ENCODE results near the gene DAPK3. TPM values are rescaled to one million over a fixed set of nuclear protein-coding genes. Genes with fewer than 3 reads are reported as not detected.

DAPK3 gene
- total RNA-seq, 1 experiment from 2014 or later: 121 TPM

DNA sequence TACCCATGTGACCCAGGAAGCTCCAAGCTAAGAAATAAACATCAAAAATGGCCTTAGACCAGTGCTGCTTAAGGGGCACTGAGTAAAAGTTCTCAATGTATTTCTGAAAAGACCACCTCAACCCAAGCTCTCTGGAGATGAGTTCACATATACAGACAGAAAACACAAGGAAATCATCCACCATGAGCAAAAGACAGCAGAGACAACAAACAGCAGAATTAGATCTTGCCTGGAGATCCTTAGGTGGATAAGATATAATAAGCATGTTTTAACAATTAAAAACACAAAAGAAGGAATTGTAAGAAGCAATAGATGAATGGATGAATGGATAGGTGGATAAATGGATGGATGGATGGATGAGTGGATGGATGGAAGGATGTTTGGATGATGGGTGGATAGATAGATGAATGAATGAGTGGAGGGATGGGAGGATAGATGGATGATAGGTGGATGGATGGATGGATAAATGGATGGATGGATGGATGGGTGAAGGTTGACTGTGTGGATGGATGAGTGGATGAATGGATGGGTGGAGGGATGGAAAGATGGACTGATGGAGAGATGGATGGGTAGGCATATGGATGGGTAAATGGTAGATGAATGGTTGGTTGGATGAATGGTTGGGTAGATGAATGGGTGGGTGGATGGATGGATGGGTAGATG, 47.7 kb downstream of the DAPK3 start:
- no peak overlapping the region for H3K27ac ChIP-seq (ENCODE audit: insufficient read length, low read depth, low read length)
- H2BK5ac ChIP-seq (ENCODE audit: insufficient read length, low read length): no peak overlapping the region
- no peaks in the 10 kb centered on the region for H3K79me1 ChIP-seq (ENCODE audit: insufficient read depth, low read depth, low read length, poor library complexity, severe bottlenecking)
- H3K23ac ChIP-seq (ENCODE audit: insufficient read length, low read depth, low read length): no peak overlapping the region
- no peak overlapping the region for H2AFZ ChIP-seq (ENCODE audit: low read length)
- H2BK20ac ChIP-seq (ENCODE audit: low read depth, low read length, poor library complexity, severe bottlenecking): no peak overlapping the region
- no peak for DNase-seq
- no peaks in the 10 kb centered on the region for H3K79me2 ChIP-seq (ENCODE audit: insufficient read depth, low read length)
- no peaks in the 10 kb centered on the region for H4K20me1 ChIP-seq (ENCODE audit: control insufficient read depth, insufficient read depth, insufficient read length)
- H3K27me3 Mint-ChIP-seq (ENCODE audit: low read depth): no peaks in the 10 kb centered on the region; the same call in 1 of the 2 replicates
- H4K8ac ChIP-seq (replicated peaks; ENCODE audit: insufficient read length, low read depth, low read length): no peak overlapping the region
- no peaks in the 10 kb centered on the region for H3K4me1 Mint-ChIP-seq
- no peak overlapping the region for H3K9ac ChIP-seq (ENCODE audit: extremely low read depth, insufficient read length, low read length)
- TF ChIP-seq, protein P1, sequence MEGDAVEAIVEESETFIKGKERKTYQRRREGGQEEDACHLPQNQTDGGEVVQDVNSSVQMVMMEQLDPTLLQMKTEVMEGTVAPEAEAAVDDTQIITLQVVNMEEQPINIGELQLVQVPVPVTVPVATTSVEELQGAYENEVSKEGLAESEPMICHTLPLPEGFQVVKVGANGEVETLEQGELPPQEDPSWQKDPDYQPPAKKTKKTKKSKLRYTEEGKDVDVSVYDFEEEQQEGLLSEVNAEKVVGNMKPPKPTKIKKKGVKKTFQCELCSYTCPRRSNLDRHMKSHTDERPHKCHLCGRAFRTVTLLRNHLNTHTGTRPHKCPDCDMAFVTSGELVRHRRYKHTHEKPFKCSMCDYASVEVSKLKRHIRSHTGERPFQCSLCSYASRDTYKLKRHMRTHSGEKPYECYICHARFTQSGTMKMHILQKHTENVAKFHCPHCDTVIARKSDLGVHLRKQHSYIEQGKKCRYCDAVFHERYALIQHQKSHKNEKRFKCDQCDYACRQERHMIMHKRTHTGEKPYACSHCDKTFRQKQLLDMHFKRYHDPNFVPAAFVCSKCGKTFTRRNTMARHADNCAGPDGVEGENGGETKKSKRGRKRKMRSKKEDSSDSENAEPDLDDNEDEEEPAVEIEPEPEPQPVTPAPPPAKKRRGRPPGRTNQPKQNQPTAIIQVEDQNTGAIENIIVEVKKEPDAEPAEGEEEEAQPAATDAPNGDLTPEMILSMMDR (conservative IDR thresholded peaks at IDR 0.05): no peak
- H3T11ph ChIP-seq (ENCODE audit: low read length): no peak overlapping the region
- no peaks in the 10 kb centered on the region for H3K9me3 ChIP-seq (ENCODE audit: control insufficient read depth, low read depth, low read length)
- no peak overlapping the region for H3K56ac ChIP-seq (ENCODE audit: insufficient read length, low read depth, low read length)
- no peak overlapping the region for H2BK120ac ChIP-seq (ENCODE audit: low read depth, low read length, poor library complexity, severe bottlenecking)
- H4K91ac ChIP-seq (ENCODE audit: insufficient read length, low read depth, low read length): no peak overlapping the region
- no peak overlapping the region for H3K27ac Mint-ChIP-seq
- H3K4ac ChIP-seq (ENCODE audit: low read depth, low read length): no peak overlapping the region
- no peak overlapping the region for H2BK12ac ChIP-seq (ENCODE audit: insufficient read length, low read depth, low read length)
- no peak overlapping the region for H3K18ac ChIP-seq (ENCODE audit: insufficient read length, low read depth, low read length)
- H3K23me2 ChIP-seq (ENCODE audit: insufficient read length, low read depth, low read length, poor library complexity, severe bottlenecking): no peaks in the 10 kb centered on the region
- H3K27me3 ChIP-seq (ENCODE audit: insufficient read depth, low read length): no peaks in the 10 kb centered on the region
- no peak overlapping the region for H2AK5ac ChIP-seq (ENCODE audit: insufficient read length, low read length)
- no peak overlapping the region for H3K14ac ChIP-seq (ENCODE audit: insufficient read depth, low read length)
- peaks cover 38 to 52% (median 51%) of the 10 kb centered on the region in 3 experiments for H3K36me3 Mint-ChIP-seq (ENCODE audit: insufficient read depth in 1 of 3, low read depth in 3 of 3)
- H3K4me2 ChIP-seq (ENCODE audit: insufficient read depth, insufficient read length, low read length): no peak overlapping the region
- peaks cover 4 to 8% of the 10 kb centered on the region in 2 experiments; a peak in 4 of 5 replicates for H3K9me3 Mint-ChIP-seq
- no peak overlapping the region for H3K4me3 Mint-ChIP-seq
- H2BK15ac ChIP-seq (ENCODE audit: low read depth, low read length): no peak overlapping the region
- H3K4me1 ChIP-seq (ENCODE audit: insufficient read depth, low read length): no peaks in the 10 kb centered on the region
- H4K5ac ChIP-seq (ENCODE audit: insufficient read length, low read depth, low read length): no peak overlapping the region
